CD4-positive, alpha-beta T cell (primary cell): ENCODE results near the gene PSRC1. TPM values are rescaled to one million over a fixed set of nuclear protein-coding genes. Genes with fewer than 3 reads are reported as not detected.

Experiments
- ATAC-seq: fragments of 200-7000 bp; cut with Tn5 transposase; one replicate; pipeline ENCODE4 v1.10.0; 2022; ENCODE audit warnings: mild to moderate bottlenecking; ENCODE audit not compliant: poor library complexity
- CTCF ChIA-PET: fragments of 350-600 bp; sonication (Branson Sonifier 250); formaldehyde crosslinking; loops from one replicate; lab custom pipeline; 2021; ENCODE audit warnings: antibody characterized with exemption, inconsistent platforms; lab: Charles Lee
- POLR2A ChIA-PET: fragments of 350-600 bp; sonication (Branson Sonifier 250); formaldehyde crosslinking; loops from one replicate; lab custom pipeline; 2021; ENCODE audit warnings: antibody characterized with exemption, inconsistent platforms; lab: Charles Lee
- DNase-seq, 14 experiments: peaks; one replicate each; pipeline ENCODE4 v3.0.0-alpha.2; 2013 to 2020; ENCODE audit warnings: mixed read lengths in 2 of 14
- H3K27ac ChIP-seq, 2 donors: one replicate each; pipeline versions ENCODE4 v1.5.1 to v1.7.0; 2013; ENCODE audit warnings: low read length in 2 of 2, low read depth in 1 of 2, mild to moderate bottlenecking in 1 of 2
- H3K27me3 ChIP-seq, 2 experiments: 1 replicate in 1 of 2; 2 replicates in 1 of 2; pipeline versions ENCODE4 v1.6.1 to v1.7.0; 2013; ENCODE audit warnings: low read length in 2 of 2, control low read depth in 1 of 2, mild to moderate bottlenecking in 1 of 2, moderate library complexity in 1 of 2; ENCODE audit not compliant: insufficient read depth in 2 of 2, control insufficient read depth in 1 of 2
- H3K36me3 ChIP-seq: one replicate; pipeline ENCODE4 v1.6.1; 2013; ENCODE audit warnings: low read length, control low read depth; ENCODE audit not compliant: insufficient read depth
- H3K4me1 ChIP-seq: one replicate; pipeline ENCODE4 v1.6.1; 2013; ENCODE audit warnings: low read length, control low read depth; ENCODE audit not compliant: insufficient read depth
- H3K4me3 ChIP-seq: one replicate; pipeline ENCODE4 v1.5.1; 2013; ENCODE audit warnings: mild to moderate bottlenecking, low read length, moderate library complexity
- H3K9me3 ChIP-seq, 2 experiments: 1 replicate in 1 of 2; 2 replicates in 1 of 2; pipeline versions ENCODE4 v1.6.1 to v1.7.0; 2013; ENCODE audit warnings: low read length in 2 of 2, mild to moderate bottlenecking in 2 of 2, control low read depth in 1 of 2, moderate library complexity in 1 of 2; ENCODE audit not compliant: control insufficient read depth in 1 of 2, insufficient read depth in 1 of 2
- H3K27ac Mint-ChIP-seq: one replicate; pipeline ENCODE4 v1.8.0; 2020; ENCODE audit warnings: mixed read lengths
- H3K27me3 Mint-ChIP-seq: one replicate; pipeline ENCODE4 v1.8.0; 2021; ENCODE audit warnings: mixed read lengths
- H3K36me3 Mint-ChIP-seq: one replicate; pipeline ENCODE4 v1.8.0; 2021; ENCODE audit warnings: low read depth, mixed read lengths
- H3K4me1 Mint-ChIP-seq: one replicate; pipeline ENCODE4 v1.8.0; 2021; ENCODE audit warnings: low read depth, mixed read lengths
- H3K4me3 Mint-ChIP-seq: one replicate; pipeline ENCODE4 v1.8.0; 2020; ENCODE audit warnings: mild to moderate bottlenecking, mixed read lengths
- H3K9me3 Mint-ChIP-seq: one replicate; pipeline ENCODE4 v1.8.0; 2020; ENCODE audit warnings: mixed read lengths
- CTCF ChIP-seq: fragments of 200-600 bp; IDR thresholded peaks from one replicate; pipeline ENCODE4 v1.8.0; 2022; ENCODE audit warnings: antibody characterized with exemption, mild to moderate bottlenecking
- intact Hi-C, 2 experiments: fragments of 100-400 bp; cut with DNase I in 1 of 2; cut with micrococcal nuclease in 1 of 2; formaldehyde crosslinking; loops; one replicate each; pipeline versions ENCODE4 v1.15.1 to v1.9.0; 2023 to 2025; cut with DNase I, micrococcal nuclease
- total RNA-seq, 174 experiments: library from RNA in 2 of 174; stranded (reverse) in 2 of 174; gene quantifications; one replicate each; pipeline ENCODE4 v1.2.3 and lab custom pipeline; 2021 to 2026

PSRC1 gene
- total RNA-seq, 2 experiments from 2014 or later = 0.22 to 0.91 TPM

DNA sequence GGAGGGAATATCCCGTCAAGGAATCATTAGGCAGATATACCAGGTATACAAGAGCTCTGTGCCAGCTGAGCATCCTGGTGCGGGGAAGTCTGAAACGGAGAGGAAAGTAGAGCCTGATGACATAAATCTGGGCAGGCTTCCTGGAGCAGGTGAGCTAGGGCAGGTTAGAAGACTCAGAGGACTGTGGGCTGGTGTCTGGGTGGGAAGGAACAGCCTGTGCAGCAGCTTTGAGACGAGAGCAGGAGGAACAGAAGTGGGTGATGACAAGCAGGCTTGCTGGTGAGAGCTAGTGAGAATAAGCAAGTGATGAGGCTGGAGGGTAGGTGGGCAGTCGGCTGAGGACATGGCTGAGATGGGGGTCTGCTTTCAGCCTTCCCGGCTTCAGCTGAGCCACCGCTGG lies 26.9 kb downstream of the PSRC1 start:
- Histone ChIP-seq H3K36me3 (no peaks in the 10 kb centered on the region), H3K9me3 (no peaks in the 10 kb centered on the region), H3K27me3 (peaks cover 0 to 3% of the 10 kb centered on the region in 2 experiments), H3K4me3 (no peak overlapping the region), H3K27ac (no peak overlapping the region), H3K4me1 (peaks cover 5% of the 10 kb centered on the region)
- Mint-ChIP-seq H3K4me1 (peaks cover 13% of the 10 kb centered on the region), H3K9me3 (no peaks in the 10 kb centered on the region), H3K36me3 (no peaks in the 10 kb centered on the region), H3K4me3 (no peak overlapping the region), H3K27ac (no peak overlapping the region), H3K27me3 (no peaks in the 10 kb centered on the region)
- TF ChIP-seq CTCF = no peak
- ChIA-PET POLR2A (no interaction called here), CTCF (interaction anchor here (1.9 kb wide), 1 partner anchor 21 kb away, joined by 5 read pairs; no protein-coding TSS in a partner anchor)
- no peak for DNase-seq
- ATAC-seq = no peak
- intact Hi-C loops = no loop called here

GRCh38 chr1:109255678-109256077 lies 27.3 kb downstream of the PSRC1 start:
- intact Hi-C loops = no loop called here
- no peak overlapping the region for H3K4me3 ChIP-seq
- H3K27ac ChIP-seq = no peak overlapping the region
- Mint-ChIP-seq H3K27ac (no peak overlapping the region), H3K4me3 (no peak overlapping the region), H3K9me3 (no peaks in the 10 kb centered on the region), H3K27me3 (no peaks in the 10 kb centered on the region), H3K4me1 (peaks cover 16% of the 10 kb centered on the region), H3K36me3 (no peaks in the 10 kb centered on the region)
- ChIA-PET POLR2A (no interaction called here), CTCF (interaction anchor here (1.9 kb wide), 1 partner anchor 21 kb away, joined by 5 read pairs; no protein-coding TSS in a partner anchor)
- H3K9me3 ChIP-seq = no peaks in the 10 kb centered on the region
- ATAC-seq = no peak
- H3K27me3 ChIP-seq = peaks cover 0 to 3% of the 10 kb centered on the region in 2 experiments
- DNase-seq = no peak
- no peaks in the 10 kb centered on the region for H3K36me3 ChIP-seq
- no peak for TF ChIP-seq CTCF
- H3K4me1 ChIP-seq = peaks cover 6% of the 10 kb centered on the region

- Mint-ChIP-seq H3K36me3 (no peaks in the 10 kb centered on the region), H3K4me1 (peaks cover 18% of the 10 kb centered on the region), H3K9me3 (no peaks in the 10 kb centered on the region), H3K27ac (no peak overlapping the region), H3K27me3 (no peaks in the 10 kb centered on the region), H3K4me3 (no peak overlapping the region)
- Histone ChIP-seq H3K27ac (no peak overlapping the region), H3K9me3 (no peaks in the 10 kb centered on the region), H3K4me3 (no peak overlapping the region), H3K4me1 (peaks cover 11% of the 10 kb centered on the region), H3K27me3 (peaks cover 0 to 7% of the 10 kb centered on the region in 2 experiments), H3K36me3 (no peaks in the 10 kb centered on the region)
- TF ChIP-seq CTCF = no peak
- ChIA-PET CTCF (interaction anchor here (1.9 kb wide), 1 partner anchor 22 kb away, joined by 5 read pairs; no protein-coding TSS in a partner anchor), POLR2A (no interaction called here)
- intact Hi-C loops = no loop called here
- ATAC-seq = no peak
- no peak for DNase-seq
Observed at GRCh38 chr1:109255097-109255651, 27.8 kb downstream of the PSRC1 start.
